ENCODE measurements around the gene TUBB4A. TPM values are rescaled to one million over a fixed set of nuclear protein-coding genes. Genes with fewer than 3 reads are reported as not detected.

The TUBB4A gene
- total and polyA plus RNA-seq, 10 of the 15 experiments (the other 5 are each of a cell fraction or from before 2014, with no cell fraction given): 0.29 to 22.4 (median 3.8) TPM

DNA sequence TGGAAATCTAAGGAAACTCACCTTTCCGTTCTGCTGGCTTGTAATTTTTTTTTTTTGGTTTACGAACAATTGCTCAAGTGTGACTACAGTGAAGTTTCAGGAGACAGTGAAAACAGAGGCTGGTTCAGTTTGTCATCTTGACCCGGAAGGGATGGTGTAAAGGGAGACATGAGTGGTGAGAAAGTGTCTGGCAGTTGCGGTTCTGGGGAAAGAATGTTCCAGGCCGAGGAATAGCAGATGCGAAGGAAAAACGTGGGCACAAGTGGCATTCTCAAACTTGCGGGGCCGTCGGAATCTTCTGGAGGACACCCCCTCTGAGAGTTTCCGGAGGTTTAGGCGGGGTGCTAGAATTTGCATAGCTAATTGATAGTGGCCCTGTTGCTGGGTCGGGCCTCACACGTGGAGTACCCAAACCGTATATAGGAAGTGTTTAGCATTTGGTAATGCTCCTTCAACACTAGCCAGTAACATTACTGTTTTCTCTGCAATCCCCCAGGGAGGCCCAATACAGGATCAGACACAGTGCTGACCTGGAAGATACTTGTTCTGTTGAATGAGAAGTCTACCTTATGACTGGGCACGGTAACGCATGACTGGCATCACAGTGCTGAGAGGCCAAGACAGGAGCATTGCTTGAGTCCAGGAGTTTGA, 25.9 kb upstream of the TUBB4A start (continued):
- TF ChIP-seq WRNIP1 (IDR thresholded peaks at IDR 0.05; ENCODE audit: borderline replicate concordance, low read depth, low read length) (peak; percentile 77; the same call in 1 of the 2 replicates), PAX5 (IDR thresholded peaks at IDR 0.05; ENCODE audit: borderline replicate concordance, low read depth, low read length) (peak; percentile 79), HDAC2 (IDR thresholded peaks at IDR 0.05) (0 out of 2 replicates have a peak, but pooled peaks have one; percentile 41), RFX5 (IDR thresholded peaks at IDR 0.05; ENCODE audit: low read depth, low read length) (0 out of 2 replicates have a peak, but pooled peaks have one; percentile 39), RUNX3 (IDR thresholded peaks at IDR 0.05; ENCODE audit: low read length) (peak; percentile 83), NR2F1 (conservative IDR thresholded peaks at IDR 0.05) (peak; percentile 79), POLR2AphosphoS2 (IDR thresholded peaks at IDR 0.05; ENCODE audit: low read depth, low read length) (peak; percentile 25; the same call in 1 of the 2 replicates), EP300 (IDR thresholded peaks at IDR 0.05; ENCODE audit: borderline replicate concordance in 1 of 2, control insufficient read depth in 1 of 2, low read depth in 2 of 2, low read length in 2 of 2) (peak; percentile 9 to 71; a peak in 2 of 4 replicates), NBN (IDR thresholded peaks at IDR 0.05) (peak; percentile 98), MEF2B (IDR thresholded peaks at IDR 0.05; ENCODE audit: partially characterized antibody, poor library complexity, severe bottlenecking) (peak; percentile 97), SMARCA5 (IDR thresholded peaks at IDR 0.05) (0 out of 2 replicates have a peak, but pooled peaks have one; percentile 1), NFYB (IDR thresholded peaks at IDR 0.05; ENCODE audit: insufficient read depth, low read depth, low read length) (peak; percentile 43; the same call in 1 of the 2 replicates), JUNB (IDR thresholded peaks at IDR 0.05) (peak; percentile 57), TBL1XR1 (IDR thresholded peaks at IDR 0.05; ENCODE audit: low read depth, low read length) (no peak), ZNF384 (IDR thresholded peaks at IDR 0.05; ENCODE audit: borderline replicate concordance, low read depth, low read length) (peak; percentile 94), STAT1 (conservative IDR thresholded peaks at IDR 0.05) (no peak)
- TF ChIP-seq, protein P1, sequence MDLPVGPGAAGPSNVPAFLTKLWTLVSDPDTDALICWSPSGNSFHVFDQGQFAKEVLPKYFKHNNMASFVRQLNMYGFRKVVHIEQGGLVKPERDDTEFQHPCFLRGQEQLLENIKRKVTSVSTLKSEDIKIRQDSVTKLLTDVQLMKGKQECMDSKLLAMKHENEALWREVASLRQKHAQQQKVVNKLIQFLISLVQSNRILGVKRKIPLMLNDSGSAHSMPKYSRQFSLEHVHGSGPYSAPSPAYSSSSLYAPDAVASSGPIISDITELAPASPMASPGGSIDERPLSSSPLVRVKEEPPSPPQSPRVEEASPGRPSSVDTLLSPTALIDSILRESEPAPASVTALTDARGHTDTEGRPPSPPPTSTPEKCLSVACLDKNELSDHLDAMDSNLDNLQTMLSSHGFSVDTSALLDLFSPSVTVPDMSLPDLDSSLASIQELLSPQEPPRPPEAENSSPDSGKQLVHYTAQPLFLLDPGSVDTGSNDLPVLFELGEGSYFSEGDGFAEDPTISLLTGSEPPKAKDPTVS (IDR thresholded peaks at IDR 0.05; ENCODE audit: low read depth, low read length): peak; percentile 70; the same call in 1 of the 2 replicates
- TF ChIP-seq, protein P2, sequence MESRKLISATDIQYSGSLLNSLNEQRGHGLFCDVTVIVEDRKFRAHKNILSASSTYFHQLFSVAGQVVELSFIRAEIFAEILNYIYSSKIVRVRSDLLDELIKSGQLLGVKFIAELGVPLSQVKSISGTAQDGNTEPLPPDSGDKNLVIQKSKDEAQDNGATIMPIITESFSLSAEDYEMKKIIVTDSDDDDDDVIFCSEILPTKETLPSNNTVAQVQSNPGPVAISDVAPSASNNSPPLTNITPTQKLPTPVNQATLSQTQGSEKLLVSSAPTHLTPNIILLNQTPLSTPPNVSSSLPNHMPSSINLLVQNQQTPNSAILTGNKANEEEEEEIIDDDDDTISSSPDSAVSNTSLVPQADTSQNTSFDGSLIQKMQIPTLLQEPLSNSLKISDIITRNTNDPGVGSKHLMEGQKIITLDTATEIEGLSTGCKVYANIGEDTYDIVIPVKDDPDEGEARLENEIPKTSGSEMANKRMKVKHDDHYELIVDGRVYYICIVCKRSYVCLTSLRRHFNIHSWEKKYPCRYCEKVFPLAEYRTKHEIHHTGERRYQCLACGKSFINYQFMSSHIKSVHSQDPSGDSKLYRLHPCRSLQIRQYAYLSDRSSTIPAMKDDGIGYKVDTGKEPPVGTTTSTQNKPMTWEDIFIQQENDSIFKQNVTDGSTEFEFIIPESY (IDR thresholded peaks at IDR 0.05): no peak
- TF ChIP-seq, protein P3, sequence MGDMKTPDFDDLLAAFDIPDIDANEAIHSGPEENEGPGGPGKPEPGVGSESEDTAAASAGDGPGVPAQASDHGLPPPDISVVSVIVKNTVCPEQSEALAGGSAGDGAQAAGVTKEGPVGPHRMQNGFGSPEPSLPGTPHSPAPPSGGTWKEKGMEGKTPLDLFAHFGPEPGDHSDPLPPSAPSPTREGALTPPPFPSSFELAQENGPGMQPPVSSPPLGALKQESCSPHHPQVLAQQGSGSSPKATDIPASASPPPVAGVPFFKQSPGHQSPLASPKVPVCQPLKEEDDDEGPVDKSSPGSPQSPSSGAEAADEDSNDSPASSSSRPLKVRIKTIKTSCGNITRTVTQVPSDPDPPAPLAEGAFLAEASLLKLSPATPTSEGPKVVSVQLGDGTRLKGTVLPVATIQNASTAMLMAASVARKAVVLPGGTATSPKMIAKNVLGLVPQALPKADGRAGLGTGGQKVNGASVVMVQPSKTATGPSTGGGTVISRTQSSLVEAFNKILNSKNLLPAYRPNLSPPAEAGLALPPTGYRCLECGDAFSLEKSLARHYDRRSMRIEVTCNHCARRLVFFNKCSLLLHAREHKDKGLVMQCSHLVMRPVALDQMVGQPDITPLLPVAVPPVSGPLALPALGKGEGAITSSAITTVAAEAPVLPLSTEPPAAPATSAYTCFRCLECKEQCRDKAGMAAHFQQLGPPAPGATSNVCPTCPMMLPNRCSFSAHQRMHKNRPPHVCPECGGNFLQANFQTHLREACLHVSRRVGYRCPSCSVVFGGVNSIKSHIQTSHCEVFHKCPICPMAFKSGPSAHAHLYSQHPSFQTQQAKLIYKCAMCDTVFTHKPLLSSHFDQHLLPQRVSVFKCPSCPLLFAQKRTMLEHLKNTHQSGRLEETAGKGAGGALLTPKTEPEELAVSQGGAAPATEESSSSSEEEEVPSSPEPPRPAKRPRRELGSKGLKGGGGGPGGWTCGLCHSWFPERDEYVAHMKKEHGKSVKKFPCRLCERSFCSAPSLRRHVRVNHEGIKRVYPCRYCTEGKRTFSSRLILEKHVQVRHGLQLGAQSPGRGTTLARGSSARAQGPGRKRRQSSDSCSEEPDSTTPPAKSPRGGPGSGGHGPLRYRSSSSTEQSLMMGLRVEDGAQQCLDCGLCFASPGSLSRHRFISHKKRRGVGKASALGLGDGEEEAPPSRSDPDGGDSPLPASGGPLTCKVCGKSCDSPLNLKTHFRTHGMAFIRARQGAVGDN (IDR thresholded peaks at IDR 0.05): peak; percentile 99
- TF ChIP-seq, protein P4, sequence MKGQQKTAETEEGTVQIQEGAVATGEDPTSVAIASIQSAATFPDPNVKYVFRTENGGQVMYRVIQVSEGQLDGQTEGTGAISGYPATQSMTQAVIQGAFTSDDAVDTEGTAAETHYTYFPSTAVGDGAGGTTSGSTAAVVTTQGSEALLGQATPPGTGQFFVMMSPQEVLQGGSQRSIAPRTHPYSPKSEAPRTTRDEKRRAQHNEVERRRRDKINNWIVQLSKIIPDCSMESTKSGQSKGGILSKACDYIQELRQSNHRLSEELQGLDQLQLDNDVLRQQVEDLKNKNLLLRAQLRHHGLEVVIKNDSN (IDR thresholded peaks at IDR 0.05; ENCODE audit: borderline replicate concordance, extremely low read length, insufficient read depth, low read depth, low read length): no peak

Measured in GM12878 (cell line).